Measurements from ENCODE around the gene EDEM1.

EDEM1 gene

GRCh38 chr3:5217824-5218595 is 30.5 kb downstream of the EDEM1 start:
- no CpG with 5 or more reads among the region's 9 CpGs for WGBS (ENCODE audit: extremely low coverage, insufficient coverage, insufficient read length)
- no peak overlapping the region for H2AFZ ChIP-seq (ENCODE audit: insufficient read depth, low read length, poor library complexity)
- H3K4ac ChIP-seq (ENCODE audit: low read depth, low read length), result no peak overlapping the region
- no peak overlapping the region for H3K23ac ChIP-seq (ENCODE audit: low read length)
- H3K79me1 ChIP-seq (ENCODE audit: low read length), result no peaks in the 10 kb centered on the region
- no peak overlapping the region for H2AK5ac ChIP-seq (ENCODE audit: low read length)
- H4K8ac ChIP-seq (ENCODE audit: low read depth, low read length), result no peak overlapping the region
- no peak overlapping the region for H2BK5ac ChIP-seq (ENCODE audit: low read depth, low read length, poor library complexity)
- no peaks in the 10 kb centered on the region for H3K9me3 ChIP-seq (ENCODE audit: insufficient read depth, low read depth, low read length)
- no peak for DNase-seq
- H4K91ac ChIP-seq (ENCODE audit: low read depth, low read length), result no peak overlapping the region
- H3K9ac ChIP-seq (ENCODE audit: low read length), result no peak overlapping the region
- no peak overlapping the region for H3K27ac ChIP-seq (ENCODE audit: low read depth, low read length)
- no peak overlapping the region for H2BK120ac ChIP-seq (ENCODE audit: insufficient read depth, low read length, poor library complexity)
- H4K12ac ChIP-seq (ENCODE audit: low read depth, low read length), result no peak overlapping the region
- no peaks in the 10 kb centered on the region for H3K27me3 ChIP-seq (ENCODE audit: insufficient read depth, low read length)
- H3K4me1 ChIP-seq (ENCODE audit: control insufficient read depth in 1 of 2, insufficient read depth in 2 of 2, low read length in 2 of 2), result no peaks in the 10 kb centered on the region
- no peak overlapping the region for H3K4me2 ChIP-seq (ENCODE audit: low read length)
- peaks cover 32 to 47% of the 10 kb centered on the region in 2 experiments for H3K36me3 ChIP-seq (ENCODE audit: control insufficient read depth in 1 of 2, insufficient read depth in 2 of 2, low read length in 2 of 2)
- no peak overlapping the region for H3K14ac ChIP-seq (ENCODE audit: low read length)
- H2BK12ac ChIP-seq (ENCODE audit: low read length), result no peak overlapping the region
- H3K18ac ChIP-seq (ENCODE audit: low read length), result no peak overlapping the region
- no peak overlapping the region for H3K4me3 ChIP-seq (ENCODE audit: low read depth, low read length)
- H3K79me2 ChIP-seq (ENCODE audit: control insufficient read depth, insufficient read depth, low read length, poor library complexity), result no peaks in the 10 kb centered on the region

- Histone ChIP-seq H3K4me2 (ENCODE audit: low read length) (no peak overlapping the region), H3K79me2 (ENCODE audit: control insufficient read depth, insufficient read depth, low read length, poor library complexity) (no peaks in the 10 kb centered on the region), H3K14ac (ENCODE audit: low read length) (no peak overlapping the region), H3K36me3 (ENCODE audit: control insufficient read depth in 1 of 2, insufficient read depth in 2 of 2, low read length in 2 of 2) (peaks cover 27 to 39% of the 10 kb centered on the region in 2 experiments), H3K27ac (ENCODE audit: low read depth, low read length) (no peak overlapping the region), H2AK5ac (ENCODE audit: low read length) (no peak overlapping the region), H4K8ac (ENCODE audit: low read depth, low read length) (no peak overlapping the region), H3K4me3 (ENCODE audit: low read depth, low read length) (no peak overlapping the region), H4K91ac (ENCODE audit: low read depth, low read length) (no peak overlapping the region), H3K79me1 (ENCODE audit: low read length) (no peaks in the 10 kb centered on the region), H3K27me3 (ENCODE audit: insufficient read depth, low read length) (no peaks in the 10 kb centered on the region), H2BK5ac (ENCODE audit: low read depth, low read length, poor library complexity) (no peak overlapping the region), H3K4ac (ENCODE audit: low read depth, low read length) (no peak overlapping the region), H3K18ac (ENCODE audit: low read length) (no peak overlapping the region), H3K9me3 (ENCODE audit: insufficient read depth, low read depth, low read length) (no peaks in the 10 kb centered on the region), H2BK120ac (ENCODE audit: insufficient read depth, low read length, poor library complexity) (no peak overlapping the region), H4K12ac (ENCODE audit: low read depth, low read length) (no peak overlapping the region), H2BK12ac (ENCODE audit: low read length) (no peak overlapping the region), H3K4me1 (ENCODE audit: control insufficient read depth in 1 of 2, insufficient read depth in 2 of 2, low read length in 2 of 2) (no peaks in the 10 kb centered on the region), H2AFZ (ENCODE audit: insufficient read depth, low read length, poor library complexity) (no peak overlapping the region), H3K23ac (ENCODE audit: low read length) (no peak overlapping the region), H3K9ac (ENCODE audit: low read length) (no peak overlapping the region)
- peak; percentile 69 to 85 for DNase-seq
- no CpG with 5 or more reads among the region's 5 CpGs for WGBS (ENCODE audit: extremely low coverage, insufficient coverage, insufficient read length)
Measured at GRCh38 chr3:5218815-5219214, 31.3 kb downstream of the EDEM1 start.

DNA sequence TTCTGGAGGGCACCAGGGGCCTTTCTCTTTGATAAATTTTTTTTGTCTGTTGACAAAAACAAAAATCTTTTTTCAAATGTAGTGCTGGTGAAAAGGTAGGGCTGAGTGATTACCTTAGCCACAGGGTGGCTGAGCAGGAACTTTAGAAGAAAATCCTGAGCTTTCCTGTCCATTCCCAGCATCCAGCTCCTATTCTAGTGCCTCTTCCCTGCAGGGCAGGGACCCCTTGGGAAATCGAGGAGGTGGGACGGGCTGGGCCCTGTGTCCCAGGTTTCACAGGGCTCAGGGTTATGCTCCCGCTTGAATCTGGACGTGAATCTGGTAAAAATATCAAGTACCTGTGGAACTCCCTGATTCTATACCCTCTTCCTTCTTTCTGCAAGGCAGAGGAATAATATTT is 31.7 kb downstream of the EDEM1 start:
- Histone ChIP-seq H3K9ac (ENCODE audit: low read length) (no peak overlapping the region), H2BK5ac (ENCODE audit: low read depth, low read length, poor library complexity) (no peak overlapping the region), H3K9me3 (ENCODE audit: insufficient read depth, low read depth, low read length) (no peaks in the 10 kb centered on the region), H2AK5ac (ENCODE audit: low read length) (no peak overlapping the region), H4K8ac (ENCODE audit: low read depth, low read length) (no peak overlapping the region), H3K4me1 (ENCODE audit: control insufficient read depth in 1 of 2, insufficient read depth in 2 of 2, low read length in 2 of 2) (no peaks in the 10 kb centered on the region), H3K36me3 (ENCODE audit: control insufficient read depth in 1 of 2, insufficient read depth in 2 of 2, low read length in 2 of 2) (peaks cover 24 to 35% of the 10 kb centered on the region in 2 experiments), H2BK12ac (ENCODE audit: low read length) (no peak overlapping the region), H3K23ac (ENCODE audit: low read length) (no peak overlapping the region), H3K14ac (ENCODE audit: low read length) (no peak overlapping the region), H4K91ac (ENCODE audit: low read depth, low read length) (no peak overlapping the region), H3K79me1 (ENCODE audit: low read length) (no peaks in the 10 kb centered on the region), H2BK120ac (ENCODE audit: insufficient read depth, low read length, poor library complexity) (peak overlapping the region; percentile 44), H3K4me3 (ENCODE audit: low read depth, low read length) (no peak overlapping the region), H2AFZ (ENCODE audit: insufficient read depth, low read length, poor library complexity) (no peak overlapping the region), H3K79me2 (ENCODE audit: control insufficient read depth, insufficient read depth, low read length, poor library complexity) (no peaks in the 10 kb centered on the region), H3K27ac (ENCODE audit: low read depth, low read length) (no peak overlapping the region), H4K12ac (ENCODE audit: low read depth, low read length) (no peak overlapping the region), H3K4ac (ENCODE audit: low read depth, low read length) (no peak overlapping the region), H3K4me2 (ENCODE audit: low read length) (no peak overlapping the region), H3K27me3 (ENCODE audit: insufficient read depth, low read length) (no peaks in the 10 kb centered on the region), H3K18ac (ENCODE audit: low read length) (no peak overlapping the region)
- WGBS (ENCODE audit: extremely low coverage, insufficient coverage, insufficient read length), result no CpG with 5 or more reads among the region's 4 CpGs
- DNase-seq, result no peak

DNA sequence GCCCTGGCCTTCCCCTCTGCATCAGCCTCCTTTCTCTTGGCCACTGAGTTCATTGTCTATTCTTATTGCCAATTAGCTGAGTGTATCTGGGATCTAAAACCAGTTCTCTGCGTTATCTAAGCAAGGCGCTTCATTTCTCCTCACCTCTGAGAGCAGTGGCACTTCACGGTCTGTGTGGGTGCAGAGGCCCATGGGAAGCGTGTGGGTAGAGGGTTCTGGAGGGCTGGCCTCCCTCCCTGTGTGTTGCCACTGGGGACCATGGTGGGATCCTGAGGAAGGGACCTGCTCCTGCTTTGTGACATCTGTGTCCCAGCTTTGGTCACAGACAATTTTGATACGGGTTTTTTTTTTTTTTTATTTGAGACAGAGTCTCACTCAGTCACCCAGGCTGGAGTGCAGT is 32.7 kb downstream of the EDEM1 start:
- Histone ChIP-seq H3K27ac (ENCODE audit: low read depth, low read length) (no peak overlapping the region), H2AK5ac (ENCODE audit: low read length) (no peak overlapping the region), H3K4me3 (ENCODE audit: low read depth, low read length) (no peak overlapping the region), H2BK5ac (ENCODE audit: low read depth, low read length, poor library complexity) (no peak overlapping the region), H3K9me3 (ENCODE audit: insufficient read depth, low read depth, low read length) (no peaks in the 10 kb centered on the region), H3K27me3 (ENCODE audit: insufficient read depth, low read length) (no peaks in the 10 kb centered on the region), H3K23ac (ENCODE audit: low read length) (no peak overlapping the region), H3K18ac (ENCODE audit: low read length) (no peak overlapping the region), H3K4ac (ENCODE audit: low read depth, low read length) (no peak overlapping the region), H3K4me2 (ENCODE audit: low read length) (no peak overlapping the region), H4K8ac (ENCODE audit: low read depth, low read length) (no peak overlapping the region), H2BK12ac (ENCODE audit: low read length) (no peak overlapping the region), H3K14ac (ENCODE audit: low read length) (no peak overlapping the region), H3K9ac (ENCODE audit: low read length) (no peak overlapping the region), H3K4me1 (ENCODE audit: control insufficient read depth in 1 of 2, insufficient read depth in 2 of 2, low read length in 2 of 2) (no peaks in the 10 kb centered on the region), H4K91ac (ENCODE audit: low read depth, low read length) (no peak overlapping the region), H4K12ac (ENCODE audit: low read depth, low read length) (no peak overlapping the region), H2AFZ (ENCODE audit: insufficient read depth, low read length, poor library complexity) (no peak overlapping the region), H3K79me1 (ENCODE audit: low read length) (no peaks in the 10 kb centered on the region), H3K36me3 (ENCODE audit: control insufficient read depth in 1 of 2, insufficient read depth in 2 of 2, low read length in 2 of 2) (peaks cover 17 to 27% of the 10 kb centered on the region in 2 experiments), H3K79me2 (ENCODE audit: control insufficient read depth, insufficient read depth, low read length, poor library complexity) (no peaks in the 10 kb centered on the region), H2BK120ac (ENCODE audit: insufficient read depth, low read length, poor library complexity) (no peak overlapping the region)
- WGBS (ENCODE audit: extremely low coverage, insufficient coverage, insufficient read length), result no CpG with 5 or more reads among the region's 5 CpGs
- DNase-seq, result no peak

Data from trophoblast cell (in vitro differentiated cells and primary cell).